ENCODE data around the gene PLXNA2.

PLXNA2 gene

DNA sequence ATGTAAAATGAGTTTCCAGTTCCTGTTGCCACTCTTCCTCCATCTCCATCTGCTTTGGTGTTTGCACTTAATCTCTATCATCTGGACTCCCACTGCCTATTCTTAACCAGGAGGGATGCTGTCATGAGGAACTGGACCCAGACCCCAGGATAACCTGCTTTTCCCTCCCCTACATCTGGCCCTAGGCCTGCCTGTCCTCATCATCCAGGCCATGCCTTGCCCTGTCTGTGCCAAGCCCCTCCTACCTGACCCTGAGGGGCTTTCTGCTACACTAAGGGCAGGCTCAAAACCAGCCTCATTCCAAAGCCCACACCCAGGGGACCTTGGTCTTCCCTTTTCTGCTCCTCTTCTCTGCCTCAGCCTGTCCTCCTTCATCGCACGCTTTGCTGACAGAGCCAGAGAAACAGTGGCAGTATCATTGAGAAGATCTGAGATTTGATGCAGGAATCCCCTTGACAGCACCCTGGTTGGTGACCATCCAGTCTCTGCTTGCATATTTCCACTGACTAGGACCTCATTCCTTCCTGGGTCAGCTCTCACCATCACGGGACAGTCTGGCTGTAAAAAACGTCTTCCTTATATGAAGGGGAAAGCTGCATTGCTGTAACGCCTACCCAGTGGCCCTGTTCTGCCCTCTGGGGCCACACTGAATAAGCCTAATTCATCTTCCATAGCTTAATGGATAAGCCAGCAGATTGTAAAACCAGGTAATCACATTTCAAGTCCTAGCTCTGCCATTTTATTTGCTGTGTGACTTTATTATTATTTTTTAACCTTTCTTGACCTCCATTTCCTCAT lies 38.8 kb downstream of the PLXNA2 start:
- no peak for DNase-seq (ENCODE audit: low read depth)

DNA sequence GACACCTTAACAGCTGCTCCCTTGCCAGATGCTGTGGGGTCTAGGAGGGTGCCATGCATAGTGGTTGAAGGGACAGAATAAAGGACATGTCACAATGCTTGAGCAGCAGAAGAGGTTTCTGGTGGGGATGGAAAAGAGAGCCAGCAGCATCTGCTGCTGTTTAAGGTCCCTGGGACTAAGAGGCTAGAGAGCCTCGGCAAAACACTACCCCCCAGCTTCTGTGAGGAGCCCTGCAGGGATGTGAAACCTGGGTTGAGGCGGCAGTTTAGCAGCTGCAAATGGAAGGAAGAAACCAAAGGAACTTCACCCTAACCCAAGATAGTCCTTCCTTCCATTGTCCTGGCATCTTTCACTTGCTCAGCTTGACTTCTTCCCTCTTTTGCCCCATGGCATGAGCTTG lies 39.4 kb downstream of the PLXNA2 start:
- DNase-seq (ENCODE audit: low read depth): no peak

DNA sequence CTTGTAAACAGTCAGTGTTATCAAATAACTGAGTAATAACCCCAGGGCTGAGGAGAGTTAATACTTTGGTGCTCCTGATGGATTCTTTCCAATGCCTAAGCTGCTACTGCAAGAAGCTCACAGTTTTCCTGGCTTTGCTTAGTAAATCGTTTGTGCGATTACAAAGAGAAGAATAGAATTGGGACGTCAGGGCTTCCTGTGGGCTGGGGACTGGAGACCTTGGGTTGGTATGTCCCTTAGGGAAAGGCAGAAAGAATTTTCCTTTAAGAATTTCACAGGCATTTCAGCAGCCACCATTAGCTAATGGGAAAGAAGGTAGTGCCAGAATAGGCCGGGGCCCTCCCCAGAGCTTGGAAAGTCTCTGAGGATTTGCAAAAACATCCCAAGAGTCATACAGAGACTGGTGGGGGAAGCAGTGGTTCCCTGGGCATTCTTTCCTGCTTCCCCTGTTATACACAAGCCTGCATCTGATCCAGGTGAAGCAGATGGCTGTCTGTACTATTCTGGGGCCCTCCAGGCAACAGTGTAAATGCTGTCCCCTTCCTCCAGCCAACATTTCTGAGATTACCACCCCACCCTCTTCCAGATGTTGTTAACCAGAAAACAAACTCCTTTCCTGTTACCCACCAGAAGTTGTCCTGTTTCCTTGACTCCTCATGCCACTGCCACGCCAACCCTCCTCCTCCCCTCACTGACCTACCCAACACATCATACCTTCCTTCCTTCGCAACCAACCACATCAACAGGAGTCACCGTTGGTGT lies 40.2 kb downstream of the PLXNA2 start:
- no peak for DNase-seq (ENCODE audit: low read depth)

DNA sequence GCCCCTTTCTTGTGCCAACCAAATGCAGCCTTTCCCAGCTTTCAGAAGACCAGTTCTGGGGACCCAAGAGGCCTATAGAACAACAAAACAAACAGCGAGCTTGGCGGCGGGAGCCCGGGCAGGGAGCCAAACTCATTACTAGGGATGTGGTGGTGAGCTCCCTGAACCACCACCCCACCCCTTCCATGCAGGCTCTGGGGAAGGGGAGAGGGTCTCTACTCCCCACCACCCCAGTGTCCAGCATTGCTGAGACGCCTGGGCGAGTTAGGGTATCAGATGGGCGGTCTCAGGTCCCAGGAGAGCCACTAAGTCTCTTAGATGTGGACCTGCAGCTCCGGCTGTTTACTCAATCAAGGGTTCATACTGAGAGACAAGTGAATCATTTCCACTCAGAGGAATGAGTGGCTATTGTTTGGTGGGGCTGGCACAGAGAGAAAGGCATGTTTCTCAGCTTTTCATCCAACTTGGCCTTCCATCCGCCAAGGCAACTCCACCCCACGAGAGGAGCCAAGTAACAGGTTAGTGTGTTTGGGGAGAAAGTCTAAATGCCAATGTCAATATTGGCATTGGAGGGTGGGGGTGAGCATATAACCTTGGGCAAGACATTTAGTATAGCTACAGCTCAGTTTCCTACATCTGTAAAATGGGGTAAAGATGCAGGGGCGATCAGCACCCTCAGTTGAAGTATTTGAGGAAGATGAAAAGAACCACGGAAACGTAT lies 40.9 kb downstream of the PLXNA2 start:
- DNase-seq (ENCODE audit: low read depth): no peak

DNA sequence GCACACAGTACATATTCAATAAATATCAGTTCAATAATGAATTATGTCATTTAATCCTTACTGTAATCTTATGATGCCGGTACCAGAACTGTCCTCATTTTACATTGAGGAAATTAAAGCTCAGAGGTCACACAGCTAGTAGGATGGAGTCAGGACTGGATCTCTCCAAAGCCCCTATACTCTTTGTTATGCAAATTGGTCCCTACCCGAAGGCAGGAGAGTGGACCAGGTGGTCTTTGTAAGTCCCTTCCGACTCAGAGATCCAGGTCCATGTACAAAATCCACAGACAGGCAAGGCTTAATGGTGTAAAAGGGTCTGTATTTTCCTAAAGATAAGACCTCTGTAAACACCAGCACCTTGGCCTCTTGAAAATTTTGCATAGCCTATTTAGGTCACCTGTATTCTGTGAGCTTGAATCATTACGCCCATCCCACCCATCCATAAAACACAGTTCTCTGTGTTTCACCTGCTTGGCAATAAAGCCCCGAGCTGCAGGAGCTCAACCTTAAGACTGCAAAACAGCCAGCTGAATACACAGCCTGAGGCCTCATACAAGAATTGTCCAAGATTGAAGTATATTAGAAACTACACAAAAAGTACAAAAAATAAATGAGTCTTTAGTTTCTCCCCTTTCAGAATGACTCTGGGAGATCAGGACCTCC lies 41.7 kb downstream of the PLXNA2 start:
- DNase-seq (ENCODE audit: low read depth): no peak

DNA sequence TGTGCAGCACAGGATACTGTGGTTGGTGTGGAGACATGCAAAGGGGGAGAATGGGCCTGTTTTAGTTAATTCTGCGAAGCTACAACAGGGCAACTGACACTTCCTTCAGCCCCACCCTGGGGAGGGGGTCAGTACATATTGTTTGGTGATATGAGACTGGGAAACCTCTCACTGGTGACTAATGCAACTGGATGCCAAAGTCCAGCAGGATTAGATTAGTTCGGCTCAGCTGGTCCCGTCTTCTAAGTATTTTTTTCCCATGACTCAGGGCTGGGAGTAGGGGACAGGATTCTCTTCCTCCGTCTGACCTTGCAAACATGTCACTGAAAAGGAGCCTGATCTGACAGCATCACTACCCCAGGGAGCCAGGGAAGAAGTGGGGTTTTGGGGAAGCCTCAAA lies 43.0 kb downstream of the PLXNA2 start:
- DNase-seq (ENCODE audit: low read depth): no peak

DNA sequence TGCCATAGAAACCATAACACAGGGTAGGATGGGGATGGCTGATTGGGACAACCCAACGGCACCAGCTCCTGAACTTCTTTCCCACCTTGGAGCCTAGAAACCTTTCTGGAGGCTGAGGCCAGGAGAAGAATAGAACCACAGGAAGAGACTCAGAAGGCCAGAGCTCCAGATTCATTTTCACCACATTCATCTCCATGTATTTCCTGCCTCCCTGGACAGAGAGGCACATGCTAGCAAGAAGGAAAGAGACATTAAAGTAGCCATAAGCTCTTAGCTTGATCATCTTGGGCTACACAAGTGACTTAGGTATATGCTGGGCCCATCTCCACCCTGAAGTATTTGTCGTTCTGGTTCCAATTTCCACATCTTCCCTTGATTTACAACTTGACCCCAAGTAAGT lies 44.1 kb downstream of the PLXNA2 start:
- DNase-seq (ENCODE audit: low read depth): no peak

DNA sequence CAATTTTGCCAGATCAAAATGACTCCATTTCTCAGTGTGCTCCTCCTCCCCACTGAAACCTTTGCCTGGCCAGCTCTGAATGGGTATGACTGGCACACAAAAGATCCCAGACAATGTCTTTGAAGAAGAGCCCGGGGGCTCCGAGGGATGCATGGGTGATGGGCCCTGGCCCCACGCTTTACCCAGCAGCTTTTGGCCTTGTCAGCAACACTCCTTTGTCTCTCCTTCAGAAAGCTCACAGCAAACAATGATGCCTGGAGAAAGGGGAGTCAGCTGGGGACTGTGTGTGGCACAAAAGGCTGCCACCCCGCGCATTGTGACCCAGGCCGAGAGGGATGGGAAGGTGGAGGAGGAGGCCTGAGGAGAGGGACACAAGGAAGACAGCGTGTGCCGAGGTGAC lies 45.9 kb downstream of the PLXNA2 start:
- DNase-seq (ENCODE audit: low read depth): no peak

DNA sequence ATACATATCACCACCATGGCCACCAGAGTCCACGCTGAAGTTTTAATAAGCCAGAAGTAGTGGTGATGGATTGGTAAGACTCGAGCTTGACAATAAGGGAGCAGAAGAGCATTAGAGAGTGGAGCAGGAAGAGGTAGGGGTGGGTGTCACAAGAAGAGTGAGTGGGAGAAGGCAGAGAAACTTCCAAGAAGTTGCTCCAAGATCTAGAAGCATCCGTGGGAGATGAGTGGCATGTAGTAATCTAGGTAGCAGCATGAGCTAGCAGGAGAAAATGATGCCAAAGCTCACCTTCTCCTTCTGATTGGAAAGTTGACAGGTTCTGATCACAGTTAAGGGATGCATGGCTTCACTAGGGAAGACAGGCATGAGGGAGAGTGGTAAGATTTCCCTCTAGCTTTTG lies 49.2 kb downstream of the PLXNA2 start:
- DNase-seq (ENCODE audit: low read depth): no peak

DNA sequence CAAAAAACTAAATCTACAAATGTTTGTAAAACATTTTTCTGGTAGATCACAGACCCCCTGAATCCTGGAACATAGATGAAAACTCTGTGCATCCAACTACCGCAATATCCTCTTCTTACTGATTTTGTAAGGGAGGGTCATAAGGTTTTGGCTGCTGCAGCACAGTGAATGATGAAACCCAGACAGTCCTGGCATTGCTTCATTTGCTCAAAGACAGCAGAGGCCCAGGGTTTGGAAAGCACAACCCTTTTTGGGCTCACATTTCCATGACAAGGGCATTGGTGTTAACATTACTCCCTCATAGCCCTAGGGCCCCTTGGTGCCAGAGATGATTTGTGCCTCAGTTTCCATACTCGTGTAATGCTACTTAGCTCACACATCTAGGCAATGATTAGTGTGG lies 51.2 kb downstream of the PLXNA2 start:
- DNase-seq (ENCODE audit: low read depth): no peak

DNA sequence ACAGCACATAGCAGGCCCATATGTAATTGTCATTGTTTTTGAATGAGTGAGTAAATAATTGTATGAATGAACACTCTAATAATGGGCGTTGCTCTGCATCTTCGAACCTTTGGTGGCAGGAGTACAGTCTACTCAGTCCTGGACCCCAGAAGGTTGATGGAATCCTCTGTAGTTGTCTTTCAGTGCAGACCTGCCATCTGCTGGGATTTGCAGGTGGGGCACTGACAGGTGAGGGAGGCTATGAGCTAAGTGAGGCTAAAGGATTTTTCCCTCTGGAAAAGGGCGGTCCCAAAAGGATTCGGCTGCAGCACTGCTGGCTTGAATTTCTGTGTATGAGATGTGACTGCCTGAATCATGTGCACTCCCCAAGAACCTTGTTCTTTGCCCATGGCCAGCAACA lies 53.4 kb downstream of the PLXNA2 start:
- no peak for DNase-seq (ENCODE audit: low read depth)

DNA sequence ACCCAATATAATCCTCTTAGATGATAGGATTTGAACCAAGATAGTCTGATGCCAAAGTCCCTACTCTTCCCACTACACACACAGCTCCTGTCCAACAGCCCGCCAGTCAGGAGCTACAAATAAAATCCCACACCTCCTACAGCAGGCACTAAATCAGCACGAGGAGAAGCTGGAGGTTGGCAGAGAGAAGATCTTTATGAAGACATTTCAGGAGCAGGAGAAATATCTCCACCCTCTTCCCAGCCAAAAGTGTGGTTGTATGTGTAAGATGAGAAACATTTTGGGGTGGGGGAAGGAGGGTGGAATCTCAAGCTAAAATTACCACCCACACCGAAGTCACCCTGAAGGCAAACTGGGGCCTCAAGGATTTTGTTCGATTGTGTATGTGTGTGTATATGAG lies 54.5 kb downstream of the PLXNA2 start:
- DNase-seq (ENCODE audit: low read depth): no peak

DNA sequence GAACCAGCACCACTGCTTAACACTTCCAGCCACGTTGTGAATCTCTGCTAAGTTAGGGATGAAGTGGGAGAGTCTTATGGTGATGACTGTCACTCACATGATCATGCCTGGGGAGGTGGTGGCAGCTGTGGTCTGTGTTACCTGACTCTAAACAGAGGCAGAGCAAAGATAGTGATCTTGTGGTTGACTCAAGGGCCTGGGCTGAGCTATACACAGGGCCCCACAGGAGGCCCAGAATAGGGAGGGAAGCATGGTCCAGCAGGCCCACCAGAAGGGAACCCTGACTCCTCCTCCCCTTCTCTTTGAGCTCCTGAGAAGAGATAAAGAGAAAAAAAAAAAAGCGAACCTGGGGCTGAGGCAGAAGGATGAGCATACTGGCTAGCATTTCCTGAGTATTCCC lies 55.0 kb downstream of the PLXNA2 start:
- no peak for DNase-seq (ENCODE audit: low read depth)

DNA sequence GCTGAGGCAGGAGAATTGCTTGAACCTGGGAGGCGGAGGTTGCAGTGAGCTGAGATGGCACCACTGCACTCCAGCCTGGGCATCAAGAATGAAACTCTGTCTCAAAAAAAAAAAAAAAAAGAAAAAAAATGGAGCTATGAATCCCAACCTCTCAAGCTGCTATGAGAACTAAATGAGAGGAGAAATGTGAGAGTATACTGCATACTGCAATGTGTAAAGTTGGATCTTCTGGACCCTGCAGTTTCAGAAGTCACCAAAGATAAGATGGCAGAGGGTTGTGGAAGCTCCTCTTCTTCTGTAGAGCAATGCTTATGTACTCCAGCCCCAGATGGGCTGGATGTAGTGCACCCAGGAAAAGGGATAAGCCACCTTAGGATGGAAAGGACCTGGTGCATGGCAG lies 55.6 kb downstream of the PLXNA2 start:
- no peak for DNase-seq (ENCODE audit: low read depth)

DNA sequence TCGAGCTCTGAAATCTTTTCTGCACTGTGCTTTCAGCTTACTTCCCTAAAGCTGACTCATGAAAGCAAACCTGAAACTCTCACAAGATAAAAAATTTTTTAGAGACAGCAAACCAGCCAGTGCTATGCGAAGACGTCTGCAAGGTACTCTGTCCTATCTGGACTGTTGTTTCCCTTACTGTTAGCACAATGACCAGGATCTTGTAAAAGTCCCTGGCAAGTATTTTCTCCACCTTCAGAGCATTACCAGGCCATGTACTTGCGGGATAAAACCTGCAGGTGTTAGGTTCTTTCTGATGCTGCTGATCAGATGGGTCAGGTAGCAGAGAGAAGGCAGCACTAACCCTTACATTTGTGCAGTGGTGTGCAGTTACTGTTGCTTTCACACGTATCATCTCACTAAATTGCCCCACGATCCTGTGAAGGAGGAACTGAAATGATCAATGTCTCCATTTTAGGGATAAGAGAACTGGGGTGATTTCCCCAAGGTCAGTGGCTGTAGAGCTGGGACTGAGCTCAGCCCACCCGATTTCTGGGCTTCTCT lies 56.6 kb downstream of the PLXNA2 start:
- no peak for DNase-seq (ENCODE audit: low read depth)

DNA sequence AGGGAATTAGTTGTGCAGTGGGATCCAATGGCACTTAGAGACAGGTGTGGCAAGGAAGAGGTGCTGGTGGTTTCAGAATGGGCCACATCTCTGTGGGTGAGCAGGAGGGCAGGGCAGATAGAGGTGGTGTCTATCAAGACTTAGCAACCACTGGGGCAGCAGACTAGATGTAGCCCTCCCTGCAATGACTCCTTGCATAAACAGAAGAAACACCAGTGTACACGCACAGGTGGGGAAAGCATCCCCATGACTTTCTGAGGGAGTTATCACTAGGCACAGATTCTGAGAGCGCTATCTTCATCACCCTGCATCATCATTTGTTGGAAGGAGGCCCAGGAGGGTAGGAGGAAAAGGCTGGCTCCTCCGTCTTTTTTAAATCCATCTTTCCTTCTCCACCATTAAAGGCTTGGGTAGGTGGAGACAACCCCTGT lies 58.4 kb downstream of the PLXNA2 start:
- no peak for DNase-seq (ENCODE audit: low read depth)

DNA sequence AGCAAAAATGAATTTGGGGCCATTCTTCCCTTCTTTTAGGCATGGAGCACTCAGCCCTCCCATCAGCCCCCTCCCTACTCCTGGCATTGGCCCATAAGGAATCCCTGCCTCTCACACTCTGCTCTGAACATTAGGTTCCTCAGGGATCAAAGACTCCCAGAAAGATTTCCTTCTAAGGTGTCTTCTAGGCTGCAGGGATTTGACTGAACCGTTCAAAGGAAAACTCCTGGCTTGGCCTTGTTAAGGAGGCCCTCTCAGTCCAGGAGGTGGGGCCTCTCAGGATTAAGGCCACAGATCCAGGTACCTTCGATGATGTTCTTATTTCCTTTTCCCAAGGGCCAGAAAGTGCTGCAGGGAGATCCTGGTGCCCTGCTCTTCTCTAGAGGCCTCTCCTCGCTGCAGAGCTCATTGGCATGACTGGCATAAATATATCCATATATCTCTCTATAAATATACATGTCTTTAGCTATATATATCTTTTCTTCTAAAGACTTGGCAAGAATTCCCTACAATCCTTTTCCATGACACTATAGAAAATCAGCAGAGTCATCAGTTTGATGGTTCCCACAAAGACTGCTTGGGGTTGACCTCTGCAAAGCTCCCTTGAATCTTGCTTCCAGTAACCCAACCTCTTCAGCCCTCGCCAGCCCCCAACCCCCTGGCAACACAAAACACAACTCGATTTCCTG lies 59.1 kb downstream of the PLXNA2 start:
- no peak for DNase-seq (ENCODE audit: low read depth)

DNA sequence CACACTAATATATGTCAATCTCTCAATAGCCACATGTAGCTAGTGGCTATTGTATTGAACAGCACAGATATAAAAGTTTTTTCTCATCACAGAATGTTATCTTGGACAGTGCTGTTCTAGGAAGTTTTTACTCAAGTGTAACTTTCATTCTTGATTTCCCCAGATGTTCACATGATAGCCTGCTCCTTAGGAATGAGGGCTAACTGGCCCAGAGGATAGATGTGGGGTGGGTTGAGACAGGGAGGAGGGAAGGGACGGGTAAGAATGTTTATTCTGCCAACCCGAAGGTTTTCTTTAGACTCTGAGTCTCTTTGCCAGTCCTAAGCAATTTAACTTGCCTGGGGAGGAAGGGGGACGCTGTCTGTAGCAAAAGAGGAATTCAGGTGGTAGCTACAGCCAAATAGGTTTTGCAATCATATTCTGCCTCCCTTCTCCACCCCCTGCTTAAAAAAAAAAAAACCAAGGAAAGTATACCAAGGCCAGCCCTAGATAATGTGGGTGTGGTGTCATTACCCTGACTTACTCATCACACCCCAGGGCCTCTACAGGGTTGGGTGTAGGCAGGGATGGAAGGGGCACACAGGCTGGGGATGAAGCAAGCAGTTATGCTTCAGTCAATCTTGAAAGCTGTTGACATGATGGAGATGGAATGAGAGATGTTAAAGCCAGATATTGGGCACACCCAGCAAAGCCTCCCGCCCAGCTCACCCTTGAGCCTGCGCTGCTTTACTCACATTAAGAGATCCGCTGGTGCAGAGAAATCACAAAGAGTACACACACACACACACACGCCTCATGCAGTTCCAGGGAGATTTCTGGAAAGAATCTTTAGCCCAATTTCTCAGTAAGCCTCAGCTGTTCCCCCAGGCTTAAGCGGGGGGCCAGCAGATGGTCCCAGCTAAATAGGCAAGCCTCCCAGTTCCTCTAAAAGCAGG lies 59.9 kb downstream of the PLXNA2 start:
- DNase-seq (ENCODE audit: low read depth): no peak

DNA sequence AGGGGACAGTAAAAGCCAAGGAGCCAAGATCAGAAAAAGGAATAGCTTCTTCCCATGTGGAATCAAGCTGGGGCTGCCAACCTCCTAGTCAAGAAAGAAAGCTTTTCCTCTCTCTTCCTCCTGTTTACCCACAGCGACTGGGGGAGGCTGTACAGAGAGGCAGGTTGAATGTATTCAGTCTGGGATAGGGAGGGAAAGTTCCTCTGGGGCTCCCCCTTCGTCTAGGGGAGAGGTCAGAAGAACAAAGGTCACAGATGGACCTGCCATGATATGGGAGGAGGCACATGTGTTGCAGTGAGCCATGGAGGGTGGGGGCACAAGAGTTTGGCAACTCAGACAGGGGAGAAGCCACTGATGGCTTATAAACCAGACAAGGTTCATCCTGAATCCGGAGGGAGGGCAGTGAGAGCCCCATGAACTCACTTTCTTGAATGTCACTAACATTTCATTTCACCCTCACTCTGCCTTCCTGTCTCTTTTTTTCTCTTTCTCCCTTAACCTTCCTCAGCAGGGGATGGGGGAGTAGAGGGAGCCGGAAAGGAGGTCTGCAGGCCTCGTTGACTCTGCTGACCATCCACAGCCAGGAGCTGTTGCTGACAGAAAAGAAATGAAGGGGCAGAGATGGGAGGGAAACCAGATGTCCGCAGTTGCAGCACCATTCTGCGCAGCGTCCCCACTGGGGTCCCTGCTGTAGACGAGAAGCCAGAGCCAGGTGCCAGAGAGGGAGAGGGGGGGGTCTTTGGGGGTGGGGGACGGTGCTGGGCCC lies 61.1 kb downstream of the PLXNA2 start:
- DNase-seq (ENCODE audit: low read depth): no peak

DNA sequence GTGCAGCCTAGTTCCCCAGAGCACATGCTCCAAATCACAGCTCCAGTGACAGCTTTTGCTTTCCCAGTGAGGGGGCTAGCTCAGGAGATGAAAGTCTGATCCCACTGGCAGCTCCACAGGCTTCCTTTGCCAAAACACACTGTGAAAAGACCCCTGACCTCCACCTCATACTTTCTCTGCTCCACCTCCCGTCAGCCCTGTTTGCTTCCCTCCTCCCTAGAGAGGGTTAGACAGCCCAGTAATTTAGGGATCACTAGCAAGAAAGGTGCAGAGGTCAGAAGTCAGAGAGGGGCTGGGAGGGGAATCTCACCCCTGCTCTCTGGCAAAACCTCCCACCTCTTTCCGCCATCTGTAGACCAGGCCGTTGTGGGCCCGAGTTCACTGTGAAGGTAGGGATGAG lies 62.8 kb downstream of the PLXNA2 start:
- no peak for DNase-seq (ENCODE audit: low read depth)

Data from stimulated activated CD8-positive, alpha-beta memory T cell treated with anti-CD3 and anti-CD28 coated beads, Interleukin-15, amount 100 ng/mL, for 24 hours (primary cell).